HepG2 (cell line): Measurements from ENCODE around the gene CTF1. TPM values are rescaled to one million over a fixed set of nuclear protein-coding genes. Genes with fewer than 3 reads are reported as not detected.

Experiments used
- ATAD3A ChIP-seq: sonication (generic); formaldehyde crosslinking; IDR thresholded peaks from 2 replicates; pipeline ENCODE4 v1.4.0; 2020; ENCODE audit warnings: missing genetic modification reagents
- HDAC2 ChIP-seq: sonication (generic); formaldehyde crosslinking; IDR thresholded peaks from 2 replicates; pipeline ENCODE4 v1.4.0; 2020; ENCODE audit warnings: missing genetic modification reagents
- HOXA5 ChIP-seq: sonication (generic); formaldehyde crosslinking; IDR thresholded peaks from 2 replicates; pipeline ENCODE4 v1.4.0; 2020; ENCODE audit warnings: missing genetic modification reagents
- JUNB ChIP-seq: sonication (generic); formaldehyde crosslinking; IDR thresholded peaks from 2 replicates; pipeline ENCODE4 v1.8.0; 2022; ENCODE audit warnings: missing genetic modification reagents, mild to moderate bottlenecking, borderline replicate concordance
- NAIF1 ChIP-seq: sonication (generic); formaldehyde crosslinking; IDR thresholded peaks from 2 replicates; pipeline ENCODE4 v1.5.0; 2020; ENCODE audit warnings: mild to moderate bottlenecking, missing genetic modification reagents, borderline replicate concordance
- RAD51 ChIP-seq: fragments of 450-650 bp; IDR thresholded peaks from 2 replicates; pipeline ENCODE4 v1.6.1; 2016; ENCODE audit warnings: borderline replicate concordance
- SIX1 ChIP-seq: sonication (generic); formaldehyde crosslinking; IDR thresholded peaks from 2 replicates; pipeline ENCODE4 v1.4.0; 2020; ENCODE audit warnings: missing genetic modification reagents, borderline replicate concordance
- SOX5 ChIP-seq: IDR thresholded peaks from 2 replicates; pipeline ENCODE4 v1.6.1; 2016; ENCODE audit warnings: borderline replicate concordance
- SP1 ChIP-seq, 2 experiments: fragments of 450-650 bp in 1 of 2; sonication (generic) in 1 of 2; formaldehyde crosslinking in 1 of 2; IDR thresholded peaks; 2 replicates each; pipeline versions ENCODE4 v1.4.0 to v1.6.1; 2016 to 2020; ENCODE audit warnings: missing genetic modification reagents in 1 of 2
- TBX2 ChIP-seq: sonication (generic); formaldehyde crosslinking; IDR thresholded peaks from 2 replicates; pipeline ENCODE4 v1.5.0; 2020; ENCODE audit warnings: missing genetic modification reagents, mild to moderate bottlenecking, borderline replicate concordance
- TCF7 ChIP-seq: sonication (generic); IDR thresholded peaks from 2 replicates; pipeline ENCODE4 v1.6.1; 2016; ENCODE audit warnings: antibody characterized with exemption, low read depth
- U2AF2 ChIP-seq: fragments of 200-400 bp; formaldehyde crosslinking; IDR thresholded peaks from 2 replicates; pipeline ENCODE4 v1.6.1; 2017; ENCODE audit warnings: low read depth, mild to moderate bottlenecking, low read length
- ZBTB14 ChIP-seq: sonication (generic); formaldehyde crosslinking; IDR thresholded peaks from 2 replicates; pipeline ENCODE4 v1.4.0; 2020; ENCODE audit warnings: missing genetic modification reagents
- ZBTB40 ChIP-seq, 2 experiments: fragments of 450-650 bp in 1 of 2; sonication (generic) in 1 of 2; formaldehyde crosslinking in 1 of 2; IDR thresholded peaks; 2 replicates each; pipeline versions ENCODE4 v1.6.1 to v1.8.0; 2016 to 2022; ENCODE audit warnings: antibody characterized with exemption in 1 of 2, mild to moderate bottlenecking in 1 of 2, missing genetic modification reagents in 1 of 2
- ZNF234 ChIP-seq: sonication (generic); formaldehyde crosslinking; conservative IDR thresholded peaks from 2 replicates; pipeline ENCODE4 v1.5.1; 2020; ENCODE audit warnings: mild to moderate bottlenecking, missing genetic modification reagents
- ZNF414 ChIP-seq: sonication (generic); formaldehyde crosslinking; IDR thresholded peaks from 2 replicates; pipeline ENCODE4 v1.5.0; 2020; ENCODE audit warnings: missing genetic modification reagents
- ZNF432 ChIP-seq: sonication (generic); formaldehyde crosslinking; IDR thresholded peaks from 2 replicates; pipeline ENCODE4 v1.5.0; 2020; ENCODE audit warnings: missing genetic modification reagents, mild to moderate bottlenecking, borderline replicate concordance
- ZNF558 ChIP-seq: sonication (generic); formaldehyde crosslinking; IDR thresholded peaks from 2 replicates; pipeline ENCODE4 v1.9.0; 2022; ENCODE audit warnings: mild to moderate bottlenecking, missing genetic modification reagents, borderline replicate concordance
- ZNF607 ChIP-seq: sonication (generic); formaldehyde crosslinking; IDR thresholded peaks from 2 replicates; pipeline ENCODE4 v1.5.1; 2020; ENCODE audit warnings: missing genetic modification reagents, mild to moderate bottlenecking, borderline replicate concordance
- polyA plus RNA-seq, 8 experiments: library from polyadenylated mRNA; depleted of rRNA in 3 of 8; stranded (reverse) in 7 of 8; unstranded in 1 of 8; fragments of >200 nt; fragmentation: Illumina TruSeq in 4 of 8; extraction: Trizol in 4 of 8; gene quantifications; 2 replicates each; pipeline versions ENCODE4 v1.2.1 to v1.2.3, GENCODE V29; 2011 to 2016; ENCODE audit warnings: low read depth in 4 of 8, missing spikeins in 1 of 8, mixed read lengths in 1 of 8; ENCODE audit not compliant: insufficient read depth in 1 of 8
- total RNA-seq, 5 experiments: library from RNA; depleted of rRNA; stranded (reverse); fragments of >200 nt; fragmentation: Illumina TruSeq; extraction: Trizol; gene quantifications; 2 replicates each; pipeline ENCODE4 v1.2.3, GENCODE V29; 2016; ENCODE audit warnings: low read depth in 1 of 5

CTF1 gene
- total and polyA plus RNA-seq, 2 of the 13 experiments (the other 11 are each of a cell fraction or from before 2014, with no cell fraction given), result 0.13 to 1.8 TPM

GRCh38 chr16:30922960-30923535 lies 26.6 kb downstream of the CTF1 start (continued):
- TF ChIP-seq ZBTB14 (CRISPR knock-in tag) (peak; percentile 14; the same call in 1 of the 2 replicates), ATAD3A (0 out of 2 replicates have a peak, but pooled peaks have one; percentile 66), ZNF414 (peak; percentile 55; the same call in 1 of the 2 replicates), HOXA5 (0 out of 2 replicates have a peak, but pooled peaks have one; percentile 19), HDAC2 (CRISPR knock-in tag) (no peak; the same call in 1 of the 2 replicates), ZBTB40 (IDR thresholded peaks at IDR 0.05) (no peak), ZBTB40 (CRISPR knock-in tag; IDR thresholded peaks at IDR 0.05) (no peak), JUNB (CRISPR knock-in tag) (no peak), SOX5 (CRISPR knock-in tag) (peak; percentile 64), ZNF432 (CRISPR knock-in tag) (no peak), RAD51 (no peak), U2AF2 (no peak), NAIF1 (CRISPR knock-in tag) (no peak), ZNF558 (CRISPR knock-in tag) (no peak), ZNF607 (no peak), TBX2 (CRISPR knock-in tag) (peak; percentile 28; the same call in 1 of the 2 replicates), SIX1 (CRISPR knock-in tag) (no peak), ZNF234 (CRISPR knock-in tag) (no peak), SP1 (IDR thresholded peaks at IDR 0.05) (no peak), SP1 (CRISPR knock-in tag; IDR thresholded peaks at IDR 0.05) (peak; percentile 99), TCF7 (no peak)
